GM21526 (cell line): ENCODE measurements around the gene PNPLA3.

Experiments
- ATAC-seq: cut with Tn5 transposase; IDR thresholded peaks from one replicate; pipeline ENCODE4 v1.9.1; 2021; ENCODE audit warnings: moderate library complexity; ENCODE audit not compliant: unreplicated experiment, low FRiP score

PNPLA3 gene

DNA sequence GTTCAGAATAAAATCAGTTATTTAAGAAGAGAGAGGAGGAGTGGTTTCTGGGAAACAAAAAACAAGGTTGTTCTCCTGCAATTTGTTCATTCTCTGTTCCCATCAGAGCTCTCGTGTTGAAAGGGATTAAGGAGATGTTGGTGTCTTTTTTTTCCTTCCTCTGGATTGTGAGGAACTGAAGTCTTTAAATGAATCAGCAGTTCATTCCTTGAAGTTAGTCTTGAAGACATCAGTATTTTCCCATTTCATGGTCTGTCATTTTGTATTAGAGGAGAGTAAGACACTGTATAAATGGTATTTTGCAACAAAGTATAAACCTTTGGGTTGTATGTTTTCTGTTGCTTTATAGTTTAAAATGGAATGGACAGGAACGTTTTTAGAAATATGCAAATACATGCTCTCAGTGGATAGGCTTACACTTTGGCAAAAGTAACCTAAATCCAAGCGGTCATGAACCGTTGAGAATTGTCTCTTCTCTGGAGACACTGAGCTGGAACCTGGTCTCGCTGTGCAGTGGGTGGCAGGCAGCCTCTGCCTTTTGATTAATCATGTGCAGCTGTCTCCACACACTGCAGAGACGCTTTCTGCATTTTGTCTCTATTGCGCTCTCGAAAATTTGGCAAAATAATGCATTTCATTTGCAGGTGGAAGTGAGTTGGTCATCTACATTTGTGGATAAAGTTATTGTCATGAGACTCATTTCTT, 64.7 kb downstream of the PNPLA3 start:
- ATAC-seq = no peak

DNA sequence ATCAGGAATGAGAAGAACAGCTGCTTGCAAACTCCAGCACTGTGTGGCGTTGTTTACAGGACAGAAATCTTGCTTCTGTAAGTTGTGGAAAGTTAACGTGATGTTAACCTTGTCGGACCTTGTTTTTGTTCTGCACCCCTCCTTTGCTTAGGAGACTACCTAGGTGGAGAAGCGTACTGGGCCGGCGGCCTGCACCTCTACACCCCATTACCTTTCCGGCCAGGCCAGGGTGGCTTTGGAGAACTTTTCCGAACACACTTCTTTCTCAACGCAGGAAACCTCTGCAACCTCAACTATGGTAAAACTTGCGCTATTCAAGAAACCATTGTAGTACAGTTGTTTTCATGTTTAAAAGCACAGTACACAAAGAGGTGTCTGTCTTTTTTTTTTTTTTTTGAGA, 65.4 kb downstream of the PNPLA3 start:
- ATAC-seq = no peak

DNA sequence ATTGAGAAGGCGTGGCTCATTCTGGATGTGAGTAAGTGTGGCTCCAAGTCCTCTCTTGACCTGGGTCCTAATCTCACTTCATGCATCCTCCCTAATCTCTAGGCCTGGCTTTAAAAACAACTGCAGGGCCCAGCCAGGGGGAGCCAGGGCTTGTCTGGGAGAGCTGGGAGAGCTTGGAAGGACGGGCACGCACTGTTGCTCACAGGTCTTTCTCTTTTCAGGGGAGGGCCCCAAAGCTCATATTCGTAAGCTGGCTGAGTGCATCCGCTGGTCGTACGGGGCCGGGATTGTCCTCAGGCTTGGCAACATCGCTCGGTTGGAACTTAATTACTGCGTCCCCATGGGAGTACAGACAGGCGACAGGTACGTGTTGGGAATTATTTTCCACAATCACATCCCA, 66.4 kb downstream of the PNPLA3 start:
- no peak for ATAC-seq

DNA sequence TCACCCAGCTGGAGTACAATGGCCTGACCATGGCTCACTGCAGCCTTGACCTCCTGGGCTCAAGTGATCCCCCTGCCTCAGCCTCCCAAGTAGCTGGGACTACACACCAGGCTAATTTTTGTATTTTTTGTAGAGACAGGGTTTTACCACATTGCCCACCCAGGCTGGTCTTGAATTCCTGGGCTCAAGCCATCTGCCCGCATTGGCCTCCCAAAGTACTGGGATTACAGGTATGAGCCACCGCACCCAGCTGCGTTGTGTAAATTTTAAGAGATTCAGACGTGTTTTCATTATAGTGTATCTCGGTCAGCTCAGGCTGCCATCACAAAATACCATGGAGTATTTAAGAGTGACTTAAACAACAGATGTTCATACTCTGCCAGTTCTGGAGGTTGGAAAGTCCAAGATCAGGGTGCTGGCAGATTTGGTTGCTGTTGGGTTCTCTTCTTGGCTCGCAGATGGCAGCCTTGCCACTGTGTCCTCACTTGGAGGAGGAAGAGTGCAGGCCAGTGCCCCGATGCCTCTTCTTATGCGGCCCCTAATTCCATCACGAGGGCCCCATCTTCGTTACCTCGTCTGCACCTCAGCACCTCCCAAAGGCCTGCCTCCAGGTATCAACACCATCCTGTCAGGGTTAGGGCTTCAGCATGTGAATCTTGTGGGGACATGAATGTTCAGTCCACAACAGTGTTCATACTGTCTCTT, 67.9 kb downstream of the PNPLA3 start:
- no peak for ATAC-seq

DNA sequence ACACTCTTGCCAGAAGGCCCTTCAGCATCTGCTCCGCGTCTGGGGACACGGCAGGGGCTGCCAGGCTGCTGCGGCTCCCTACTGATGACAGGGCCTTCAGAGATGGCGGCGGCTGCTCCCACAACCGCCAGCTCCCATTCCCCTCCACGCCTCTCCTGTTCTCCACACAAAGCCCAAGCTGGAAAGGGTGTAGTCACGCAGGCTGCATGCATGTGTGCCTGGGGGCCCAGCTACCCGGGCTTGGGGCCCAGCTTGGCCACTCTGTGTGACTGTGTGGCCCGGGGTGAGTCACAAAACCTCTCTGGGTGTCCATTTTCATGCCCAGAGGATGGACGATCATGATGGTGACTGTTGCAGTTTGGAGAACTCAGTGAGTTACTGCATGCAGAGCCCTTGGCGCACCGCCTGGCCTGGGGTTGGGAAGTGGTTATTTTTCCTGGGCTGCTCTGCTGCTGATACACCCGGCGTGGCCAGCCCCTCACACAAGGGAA, 68.8 kb downstream of the PNPLA3 start:
- no peak for ATAC-seq

DNA sequence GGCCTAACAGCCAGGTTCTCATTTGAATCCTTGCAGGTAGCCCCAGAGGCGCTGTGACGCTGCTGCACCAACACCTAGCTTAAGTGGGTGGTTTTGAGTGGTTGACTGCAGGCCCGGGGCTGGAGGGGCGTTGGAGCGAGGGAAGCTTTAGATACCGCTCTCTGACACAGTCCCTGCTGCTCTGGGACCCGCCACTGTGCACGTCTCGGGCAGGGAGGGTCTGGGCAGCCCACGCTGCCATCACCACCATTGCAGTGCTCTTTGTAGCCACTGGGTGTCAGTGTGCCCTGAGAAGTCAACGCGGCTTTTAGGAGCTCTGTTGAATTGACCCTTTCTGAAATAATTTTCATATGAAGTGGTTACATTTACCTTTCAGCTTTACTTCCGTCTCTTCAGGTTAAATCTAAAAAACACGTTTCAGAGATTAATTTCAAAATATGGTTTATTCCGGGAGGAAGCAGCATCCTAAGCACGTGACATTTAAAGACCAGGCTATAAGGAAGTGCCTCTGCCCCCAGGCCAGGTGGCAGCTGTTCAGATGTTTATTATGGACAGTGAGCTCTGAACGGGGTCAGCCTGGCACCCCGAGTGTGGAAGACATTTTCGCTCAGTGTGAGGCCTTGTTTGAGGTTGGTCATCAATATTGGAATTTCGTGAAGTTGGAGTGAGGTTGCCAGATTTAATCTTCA, 69.6 kb downstream of the PNPLA3 start:
- ATAC-seq = no peak

DNA sequence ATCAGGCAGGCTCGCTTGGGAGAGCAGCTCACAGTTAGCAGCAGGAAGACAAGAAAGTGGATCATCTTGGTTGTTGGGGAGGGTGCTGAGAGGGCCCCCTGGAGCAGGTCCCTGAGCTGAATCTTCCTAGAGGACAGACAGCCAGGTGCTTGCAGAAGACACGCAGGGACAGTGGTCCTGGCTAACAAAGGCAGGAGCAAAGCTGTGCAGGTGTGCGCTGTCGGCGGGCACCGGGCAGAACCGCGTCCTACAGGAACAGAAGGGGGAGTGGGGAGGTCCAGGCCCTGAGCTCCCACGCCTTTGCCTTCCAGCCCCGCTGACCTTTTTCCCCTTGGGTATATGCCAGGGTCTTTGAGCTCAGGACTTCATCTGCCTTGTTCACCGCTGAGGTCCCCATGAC, 70.4 kb downstream of the PNPLA3 start:
- ATAC-seq = no peak

DNA sequence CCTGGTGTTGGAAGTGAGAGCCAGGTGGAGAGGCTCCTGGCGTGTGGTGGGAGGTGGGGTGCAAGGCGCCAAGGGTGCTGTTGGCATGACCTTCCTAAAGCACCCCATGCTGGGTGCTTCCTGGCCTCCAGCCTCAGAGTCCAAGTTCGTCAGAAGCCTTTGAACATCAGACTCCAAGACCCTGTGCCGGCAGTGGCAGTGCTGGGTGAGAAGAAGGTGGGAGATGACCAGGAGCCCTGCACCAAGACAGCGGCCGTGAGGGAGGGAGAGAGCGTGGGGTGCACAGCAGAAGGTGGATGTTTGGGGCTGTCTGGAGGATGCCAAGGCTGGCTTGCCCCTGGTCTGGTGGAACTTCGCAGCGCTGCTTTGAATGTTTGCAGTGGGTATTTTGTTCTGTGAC, 70.8 kb downstream of the PNPLA3 start:
- no peak for ATAC-seq

DNA sequence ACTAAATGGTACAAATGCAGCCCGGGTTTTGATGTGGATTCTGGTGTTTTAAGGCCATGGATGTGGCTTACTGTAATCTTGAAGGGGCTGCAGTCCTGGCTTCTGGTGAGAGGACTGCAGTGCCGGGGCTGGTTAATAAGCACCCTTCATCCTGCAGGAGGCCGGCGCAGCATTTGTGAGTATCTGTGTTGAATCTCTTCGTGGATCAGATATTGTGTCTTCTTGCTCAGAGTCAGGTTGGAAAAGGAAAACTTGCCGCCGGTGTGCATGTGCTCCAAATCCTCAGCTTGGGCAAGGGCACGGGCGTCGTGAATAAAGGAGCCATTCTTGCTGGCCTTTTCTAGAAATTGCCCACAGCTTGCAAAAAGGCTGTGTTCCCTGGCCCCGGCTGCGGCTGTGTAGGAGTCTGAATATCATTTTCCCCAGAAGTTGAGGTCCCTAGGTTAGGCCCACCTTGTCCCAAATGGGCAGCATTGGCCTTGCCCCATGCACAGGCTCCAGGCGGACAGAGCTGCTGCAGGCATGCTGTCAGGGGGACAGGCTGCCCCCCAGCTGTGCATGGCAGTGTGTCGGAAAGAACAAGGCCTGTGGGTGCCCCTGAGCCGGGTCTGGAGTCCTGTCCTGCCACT, 71.6 kb downstream of the PNPLA3 start:
- no peak for ATAC-seq

DNA sequence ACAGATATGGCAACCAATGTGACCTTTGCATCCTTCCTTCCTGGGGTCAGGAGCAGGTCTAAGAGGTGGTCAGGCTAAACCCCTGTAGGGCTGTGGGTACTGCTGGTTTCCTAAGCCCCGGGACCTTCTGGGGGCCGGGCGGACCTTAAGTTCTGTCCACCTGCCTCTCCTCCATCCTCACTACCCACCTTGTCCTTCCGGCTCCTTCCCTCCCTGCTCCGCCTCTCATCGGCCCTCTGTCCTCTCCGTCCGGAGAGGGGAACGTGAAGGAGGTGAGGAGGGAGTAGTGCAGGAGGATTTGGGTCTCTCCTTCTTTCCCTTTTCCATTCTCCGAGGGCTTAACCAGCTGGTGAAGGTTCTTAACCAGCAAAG, 72.2 kb downstream of the PNPLA3 start:
- ATAC-seq = no peak

DNA sequence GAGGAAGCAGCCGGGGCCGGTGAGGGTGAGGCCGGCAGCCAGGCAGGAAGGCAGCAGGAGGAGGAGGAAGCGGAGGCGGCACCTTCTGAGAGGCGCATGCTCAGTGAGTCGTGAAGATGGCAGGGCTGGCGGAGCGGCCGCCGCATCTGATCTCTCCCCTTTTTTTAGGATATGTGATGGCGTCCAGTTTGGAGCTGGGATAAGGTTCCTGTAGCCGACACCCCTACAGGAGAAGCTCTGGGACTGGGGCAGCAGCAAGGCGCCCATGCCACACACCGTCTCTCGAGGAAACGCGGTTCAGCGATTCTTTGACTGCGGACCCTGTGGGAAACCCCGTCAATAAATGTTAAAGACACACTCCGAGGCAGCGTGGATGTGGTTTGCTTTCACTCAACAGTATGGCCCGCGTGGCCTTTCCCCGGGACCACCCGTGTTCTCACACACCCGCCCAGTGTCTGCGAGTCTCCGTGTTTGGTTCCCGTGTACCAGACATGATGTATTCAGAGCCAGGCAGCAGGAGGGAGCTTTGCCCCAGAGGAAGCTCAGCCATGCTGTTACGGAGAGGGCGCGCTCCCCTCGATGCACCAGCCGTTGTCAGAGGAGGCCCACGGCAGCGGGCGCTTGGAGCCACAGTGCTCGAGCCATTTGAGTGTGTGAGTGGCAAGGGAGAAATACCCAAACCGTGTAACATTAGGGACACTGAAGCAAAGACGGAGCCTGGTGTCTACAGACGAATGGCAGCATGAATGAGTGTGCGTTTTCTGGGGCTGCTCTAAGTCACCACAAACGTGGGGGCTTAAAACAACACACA, 72.8 kb downstream of the PNPLA3 start:
- no peak for ATAC-seq

DNA sequence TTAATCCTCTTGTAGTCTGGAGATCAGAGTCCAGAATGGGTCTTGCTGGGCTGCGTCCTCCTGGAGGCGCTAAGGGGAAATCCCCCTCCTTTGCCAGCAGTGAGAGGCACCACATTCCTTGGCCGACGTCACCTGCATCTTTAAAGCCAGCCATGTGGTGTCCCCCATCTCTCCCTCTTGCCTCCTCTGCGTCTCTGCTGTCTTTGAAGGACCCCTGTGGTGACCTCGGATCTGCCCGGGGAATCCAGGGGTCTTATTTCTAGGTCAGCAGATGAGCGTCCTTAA, 73.3 kb downstream of the PNPLA3 start:
- no peak for ATAC-seq
